ENCODE data around the gene FARP2. TPM values are rescaled to one million over a fixed set of nuclear protein-coding genes. Genes with fewer than 3 reads are reported as not detected.

FARP2 gene
- total RNA-seq, 1 experiment from 2014 or later = 29.9 TPM

GRCh38 chr2:241356871-241357260 lies 781 bp downstream of the FARP2 start:
- Histone ChIP-seq H4K20me1 (ENCODE audit: low read length) (peaks cover 35% of the 10 kb centered on the region), H3K4me2 (ENCODE audit: low read length) (peak overlapping the region; percentile 97), H3K36me3 (ENCODE audit: low read depth, low read length) (peaks cover 27% of the 10 kb centered on the region), H3K9ac (ENCODE audit: low read length) (peak overlapping the region; percentile 91), H3K27me3 (ENCODE audit: low read length) (no peaks in the 10 kb centered on the region), H3K27ac (ENCODE audit: low read length) (no peak overlapping the region), H3K9me3 (ENCODE audit: low read length) (no peaks in the 10 kb centered on the region), H3K4me1 (ENCODE audit: insufficient read depth, low read length) (peaks cover 18% of the 10 kb centered on the region), H3K79me2 (ENCODE audit: low read length) (peaks cover 53% of the 10 kb centered on the region), H3F3A (ENCODE audit: low read length, unreplicated experiment) (no peaks in the 10 kb centered on the region), H3K9me2 (replicated peaks; ENCODE audit: low read length) (no peaks in the 10 kb centered on the region), H3K4me3 (ENCODE audit: low read length) (peak overlapping the region; percentile 98), H2AFZ (ENCODE audit: low read length) (peak overlapping the region; percentile 52; the same call in 1 of the 2 replicates)
- intact Hi-C loops (cut with micrococcal nuclease) = loop anchor here (2.0 to 5.0 kb wide), 3 partner anchors 36 to 150 kb away; partner anchors contain the start of gene STK25
- ATAC-seq (no peak), DNase-seq (no peak)
- POLR2A ChIA-PET (ENCODE audit: unreplicated experiment) = no interaction called here
- CTCF ChIA-PET = no interaction called here
- TSS peak; percentile 15 for BruUV-seq (replicated peaks)
- TF ChIP-seq EZH2 (IDR thresholded peaks at IDR 0.05; ENCODE audit: low read length, unreplicated experiment) (no peak), CTCF (conservative IDR thresholded peaks at IDR 0.05; ENCODE audit: low read depth, low read length) (no peak), EZH2phosphoT487 (IDR thresholded peaks at IDR 0.05; ENCODE audit: borderline replicate concordance, low read length) (no peak)

GRCh38 chr2:241357531-241357930 lies 1.4 kb downstream of the FARP2 start:
- H3K79me2 ChIP-seq (ENCODE audit: low read length) = peaks cover 53% of the 10 kb centered on the region
- H3K9me3 ChIP-seq (ENCODE audit: low read length) = no peaks in the 10 kb centered on the region
- H3K36me3 ChIP-seq (ENCODE audit: low read depth, low read length) = peaks cover 21% of the 10 kb centered on the region; the same call in 1 of the 2 replicates
- peaks cover 18% of the 10 kb centered on the region for H3K4me1 ChIP-seq (ENCODE audit: insufficient read depth, low read length)
- H3K4me2 ChIP-seq (ENCODE audit: low read length) = peak overlapping the region; percentile 97
- ATAC-seq (no peak), DNase-seq (no peak)
- H3K27me3 ChIP-seq (ENCODE audit: low read length) = no peaks in the 10 kb centered on the region
- ChIA-PET POLR2A (ENCODE audit: unreplicated experiment) (no interaction called here), CTCF (no interaction called here)
- no peak overlapping the region for H3K27ac ChIP-seq (ENCODE audit: low read length)
- intact Hi-C loops (cut with micrococcal nuclease) = loop anchor here (2.0 to 5.0 kb wide), 3 partner anchors 35 to 150 kb away; partner anchors contain the start of gene STK25
- no peaks in the 10 kb centered on the region for H3K9me2 ChIP-seq (replicated peaks; ENCODE audit: low read length)
- peaks cover 35% of the 10 kb centered on the region for H4K20me1 ChIP-seq (ENCODE audit: low read length)
- peak overlapping the region; percentile 91; the same call in 1 of the 2 replicates for H3K9ac ChIP-seq (ENCODE audit: low read length)
- H3K4me3 ChIP-seq (ENCODE audit: low read length) = peak overlapping the region; percentile 98
- H2AFZ ChIP-seq (ENCODE audit: low read length) = no peak overlapping the region
- TF ChIP-seq EZH2phosphoT487 (IDR thresholded peaks at IDR 0.05; ENCODE audit: borderline replicate concordance, low read length) = no peak
- TF ChIP-seq EZH2 (IDR thresholded peaks at IDR 0.05; ENCODE audit: low read length, unreplicated experiment) = no peak
- TF ChIP-seq CTCF (conservative IDR thresholded peaks at IDR 0.05; ENCODE audit: low read depth, low read length) = no peak
- no TSS peak for BruUV-seq (replicated peaks)
- H3F3A ChIP-seq (ENCODE audit: low read length, unreplicated experiment) = no peaks in the 10 kb centered on the region

- H3K9me2 ChIP-seq (replicated peaks; ENCODE audit: low read length) = no peaks in the 10 kb centered on the region
- CTCF ChIA-PET = no interaction called here
- 0 out of 2 replicates have a peak overlapping the region, but pooled peaks have one; percentile 97 for H3K4me2 ChIP-seq (ENCODE audit: low read length)
- H3K9me3 ChIP-seq (ENCODE audit: low read length) = no peaks in the 10 kb centered on the region
- no peaks in the 10 kb centered on the region for H3K27me3 ChIP-seq (ENCODE audit: low read length)
- no peak overlapping the region for H3K4me3 ChIP-seq (ENCODE audit: low read length)
- no peak for ATAC-seq
- H4K20me1 ChIP-seq (ENCODE audit: low read length) = peaks cover 43% of the 10 kb centered on the region
- no peak overlapping the region for H2AFZ ChIP-seq (ENCODE audit: low read length)
- intact Hi-C loops (cut with micrococcal nuclease) = loop anchor here (5.0 kb wide), 1 partner anchor 149 kb away; the partner anchor contains the start of gene STK25
- POLR2A ChIA-PET (ENCODE audit: unreplicated experiment) = no interaction called here
- H3F3A ChIP-seq (ENCODE audit: low read length, unreplicated experiment) = no peaks in the 10 kb centered on the region
- H3K4me1 ChIP-seq (ENCODE audit: insufficient read depth, low read length) = peaks cover 18% of the 10 kb centered on the region
- no peak for DNase-seq
- H3K36me3 ChIP-seq (ENCODE audit: low read depth, low read length) = peaks cover 15% of the 10 kb centered on the region; the same call in 1 of the 2 replicates
- H3K79me2 ChIP-seq (ENCODE audit: low read length) = peaks cover 61% of the 10 kb centered on the region
- TF ChIP-seq EZH2phosphoT487 (IDR thresholded peaks at IDR 0.05; ENCODE audit: borderline replicate concordance, low read length) (no peak), EZH2 (IDR thresholded peaks at IDR 0.05; ENCODE audit: low read length, unreplicated experiment) (no peak), CTCF (conservative IDR thresholded peaks at IDR 0.05; ENCODE audit: low read depth, low read length) (no peak)
- H3K27ac ChIP-seq (ENCODE audit: low read length) = no peak overlapping the region
- H3K9ac ChIP-seq (ENCODE audit: low read length) = no peak overlapping the region
- BruUV-seq (replicated peaks) = no TSS peak
Measured at GRCh38 chr2:241358470-241358869, 2.4 kb downstream of the FARP2 start.

All from PC-3 (cell line).